ENCODE measurements around the gene ROS1. TPM values are rescaled to one million over a fixed set of nuclear protein-coding genes. Genes with fewer than 3 reads are reported as not detected.
A peak's percentile ranks its signal among the peaks of the same experiment; 100 is the strongest.

ROS1 gene
- total and polyA plus RNA-seq, 4 donors = under 0.01 TPM; not detected in 3

DNA sequence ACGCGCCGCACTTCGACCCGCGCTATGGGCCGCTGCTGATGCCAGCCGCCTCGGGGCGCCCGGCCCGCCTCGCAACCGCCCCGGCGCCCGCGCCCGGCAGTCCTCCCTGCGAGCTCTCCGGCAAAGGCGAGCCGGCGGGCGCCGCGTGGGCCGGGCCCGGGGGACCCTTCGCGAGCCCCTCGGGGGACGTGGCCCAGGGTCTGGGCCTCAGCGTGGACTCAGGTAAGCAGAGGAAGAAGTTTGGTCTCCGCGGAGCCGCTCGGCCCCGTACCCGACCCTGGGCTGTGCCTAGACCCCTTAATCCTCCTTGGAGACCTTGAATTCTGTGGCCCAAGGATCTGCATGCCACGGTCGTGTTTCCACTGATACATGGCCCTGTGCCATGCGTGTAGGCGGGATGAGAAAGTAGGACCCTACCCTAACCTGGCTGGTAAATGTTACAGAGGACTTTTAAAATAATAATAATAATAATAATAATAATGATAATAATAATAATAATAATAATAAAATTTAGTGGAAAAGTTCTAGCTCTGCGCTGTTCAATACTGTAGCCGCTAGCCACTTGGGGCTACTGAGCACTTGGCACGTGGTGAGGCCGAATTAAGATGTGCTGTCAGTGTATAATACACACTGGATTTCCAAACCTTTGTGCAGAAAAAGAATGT is 154.8 kb downstream of the ROS1 start (continued):
- TF ChIP-seq, protein P1, sequence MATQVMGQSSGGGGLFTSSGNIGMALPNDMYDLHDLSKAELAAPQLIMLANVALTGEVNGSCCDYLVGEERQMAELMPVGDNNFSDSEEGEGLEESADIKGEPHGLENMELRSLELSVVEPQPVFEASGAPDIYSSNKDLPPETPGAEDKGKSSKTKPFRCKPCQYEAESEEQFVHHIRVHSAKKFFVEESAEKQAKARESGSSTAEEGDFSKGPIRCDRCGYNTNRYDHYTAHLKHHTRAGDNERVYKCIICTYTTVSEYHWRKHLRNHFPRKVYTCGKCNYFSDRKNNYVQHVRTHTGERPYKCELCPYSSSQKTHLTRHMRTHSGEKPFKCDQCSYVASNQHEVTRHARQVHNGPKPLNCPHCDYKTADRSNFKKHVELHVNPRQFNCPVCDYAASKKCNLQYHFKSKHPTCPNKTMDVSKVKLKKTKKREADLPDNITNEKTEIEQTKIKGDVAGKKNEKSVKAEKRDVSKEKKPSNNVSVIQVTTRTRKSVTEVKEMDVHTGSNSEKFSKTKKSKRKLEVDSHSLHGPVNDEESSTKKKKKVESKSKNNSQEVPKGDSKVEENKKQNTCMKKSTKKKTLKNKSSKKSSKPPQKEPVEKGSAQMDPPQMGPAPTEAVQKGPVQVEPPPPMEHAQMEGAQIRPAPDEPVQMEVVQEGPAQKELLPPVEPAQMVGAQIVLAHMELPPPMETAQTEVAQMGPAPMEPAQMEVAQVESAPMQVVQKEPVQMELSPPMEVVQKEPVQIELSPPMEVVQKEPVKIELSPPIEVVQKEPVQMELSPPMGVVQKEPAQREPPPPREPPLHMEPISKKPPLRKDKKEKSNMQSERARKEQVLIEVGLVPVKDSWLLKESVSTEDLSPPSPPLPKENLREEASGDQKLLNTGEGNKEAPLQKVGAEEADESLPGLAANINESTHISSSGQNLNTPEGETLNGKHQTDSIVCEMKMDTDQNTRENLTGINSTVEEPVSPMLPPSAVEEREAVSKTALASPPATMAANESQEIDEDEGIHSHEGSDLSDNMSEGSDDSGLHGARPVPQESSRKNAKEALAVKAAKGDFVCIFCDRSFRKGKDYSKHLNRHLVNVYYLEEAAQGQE (IDR thresholded peaks at IDR 0.05) = no peak

DNA sequence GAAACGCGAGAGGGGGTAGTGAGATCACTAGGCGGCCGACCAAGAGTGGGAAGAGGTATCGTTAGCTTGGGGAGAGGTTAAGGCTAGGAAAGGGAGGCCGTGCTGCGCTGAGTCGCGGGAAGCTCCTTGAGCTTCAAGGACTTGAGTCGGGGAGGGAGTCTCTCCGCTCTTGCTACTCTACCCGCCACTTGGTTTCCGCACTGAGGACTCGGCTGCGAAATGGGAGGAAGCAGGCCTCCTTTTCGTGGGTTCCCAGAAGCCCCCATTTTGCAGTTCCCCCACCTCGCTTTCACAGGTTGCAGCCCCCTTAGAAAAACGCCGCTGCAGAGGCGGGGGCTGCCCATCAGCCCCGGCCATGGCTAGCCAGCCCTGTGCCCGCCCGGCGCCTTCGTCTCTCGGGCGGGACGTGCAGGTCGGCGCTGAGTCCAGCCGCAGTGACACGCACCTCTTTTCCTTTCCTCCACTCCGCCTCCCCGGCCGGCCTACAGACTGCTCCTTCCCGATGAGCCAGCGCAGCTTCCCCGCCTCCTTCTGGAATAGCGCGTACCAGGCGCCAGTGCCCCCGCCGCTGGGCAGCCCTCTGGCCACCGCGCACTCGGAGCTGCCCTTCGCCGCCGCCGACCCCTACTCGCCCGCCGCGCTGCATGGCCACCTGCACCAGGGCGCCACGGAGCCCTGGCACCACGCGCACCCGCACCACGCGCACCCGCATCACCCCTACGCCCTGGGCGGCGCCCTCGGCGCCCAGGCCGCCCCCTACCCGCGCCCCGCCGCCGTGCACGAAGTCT is 155.5 kb downstream of the ROS1 start:
- Histone ChIP-seq H3K4me3 (ENCODE audit: low read depth in 1 of 3, low read length in 3 of 3) (peak overlapping the region in 1 of 3 donors; percentile 34), H3K27me3 (ENCODE audit: control insufficient read depth in 4 of 4, insufficient read depth in 4 of 4, low read length in 3 of 4) (peaks cover 14 to 24% (median 18%) of the 10 kb centered on the region in 4 donors), H3K36me3 (ENCODE audit: control insufficient read depth in 4 of 4, insufficient read depth in 3 of 4, low read depth in 1 of 4, low read length in 3 of 4) (no peaks in the 10 kb centered on the region), H3K27ac (ENCODE audit: low read depth in 1 of 2, low read length in 2 of 2) (no peak overlapping the region), H3K9me3 (ENCODE audit: control insufficient read depth in 4 of 4, low read length in 3 of 4) (no peaks in the 10 kb centered on the region), H3K4me1 (ENCODE audit: control insufficient read depth in 4 of 4, insufficient read depth in 4 of 4, low read length in 3 of 4) (peaks cover 13 to 25% (median 20%) of the 10 kb centered on the region in 4 donors), H3K9ac (ENCODE audit: low read depth in 1 of 2, low read length in 2 of 2) (no peak overlapping the region)
- WGBS = 3% methylated on average over 74 of the region's 74 CpGs
- TF ChIP-seq RAD21 (IDR thresholded peaks at IDR 0.05) (no peak), HNF4A (conservative IDR thresholded peaks at IDR 0.05) (no peak), NR2F2 (IDR thresholded peaks at IDR 0.05) (no peak), GABPA (IDR thresholded peaks at IDR 0.05 in 1 of 2, conservative IDR thresholded peaks at IDR 0.05 in 1 of 2) (no peak), JUND (IDR thresholded peaks at IDR 0.05) (no peak), SP1 (IDR thresholded peaks at IDR 0.05) (no peak), HNF4G (IDR thresholded peaks at IDR 0.05) (no peak), RXRA (IDR thresholded peaks at IDR 0.05) (no peak), EGR1 (IDR thresholded peaks at IDR 0.05; ENCODE audit: low read depth in 2 of 2) (no peak), TAF1 (conservative IDR thresholded peaks at IDR 0.05) (no peak), YY1 (IDR thresholded peaks at IDR 0.05) (no peak)
- TF ChIP-seq, protein P2, sequence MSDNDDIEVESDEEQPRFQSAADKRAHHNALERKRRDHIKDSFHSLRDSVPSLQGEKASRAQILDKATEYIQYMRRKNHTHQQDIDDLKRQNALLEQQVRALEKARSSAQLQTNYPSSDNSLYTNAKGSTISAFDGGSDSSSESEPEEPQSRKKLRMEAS (IDR thresholded peaks at IDR 0.05) = no peak
- TF ChIP-seq, protein P3, sequence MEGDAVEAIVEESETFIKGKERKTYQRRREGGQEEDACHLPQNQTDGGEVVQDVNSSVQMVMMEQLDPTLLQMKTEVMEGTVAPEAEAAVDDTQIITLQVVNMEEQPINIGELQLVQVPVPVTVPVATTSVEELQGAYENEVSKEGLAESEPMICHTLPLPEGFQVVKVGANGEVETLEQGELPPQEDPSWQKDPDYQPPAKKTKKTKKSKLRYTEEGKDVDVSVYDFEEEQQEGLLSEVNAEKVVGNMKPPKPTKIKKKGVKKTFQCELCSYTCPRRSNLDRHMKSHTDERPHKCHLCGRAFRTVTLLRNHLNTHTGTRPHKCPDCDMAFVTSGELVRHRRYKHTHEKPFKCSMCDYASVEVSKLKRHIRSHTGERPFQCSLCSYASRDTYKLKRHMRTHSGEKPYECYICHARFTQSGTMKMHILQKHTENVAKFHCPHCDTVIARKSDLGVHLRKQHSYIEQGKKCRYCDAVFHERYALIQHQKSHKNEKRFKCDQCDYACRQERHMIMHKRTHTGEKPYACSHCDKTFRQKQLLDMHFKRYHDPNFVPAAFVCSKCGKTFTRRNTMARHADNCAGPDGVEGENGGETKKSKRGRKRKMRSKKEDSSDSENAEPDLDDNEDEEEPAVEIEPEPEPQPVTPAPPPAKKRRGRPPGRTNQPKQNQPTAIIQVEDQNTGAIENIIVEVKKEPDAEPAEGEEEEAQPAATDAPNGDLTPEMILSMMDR (IDR thresholded peaks at IDR 0.05; ENCODE audit: low read depth, low read length, missing input control) = no peak
- TF ChIP-seq, protein P4, sequence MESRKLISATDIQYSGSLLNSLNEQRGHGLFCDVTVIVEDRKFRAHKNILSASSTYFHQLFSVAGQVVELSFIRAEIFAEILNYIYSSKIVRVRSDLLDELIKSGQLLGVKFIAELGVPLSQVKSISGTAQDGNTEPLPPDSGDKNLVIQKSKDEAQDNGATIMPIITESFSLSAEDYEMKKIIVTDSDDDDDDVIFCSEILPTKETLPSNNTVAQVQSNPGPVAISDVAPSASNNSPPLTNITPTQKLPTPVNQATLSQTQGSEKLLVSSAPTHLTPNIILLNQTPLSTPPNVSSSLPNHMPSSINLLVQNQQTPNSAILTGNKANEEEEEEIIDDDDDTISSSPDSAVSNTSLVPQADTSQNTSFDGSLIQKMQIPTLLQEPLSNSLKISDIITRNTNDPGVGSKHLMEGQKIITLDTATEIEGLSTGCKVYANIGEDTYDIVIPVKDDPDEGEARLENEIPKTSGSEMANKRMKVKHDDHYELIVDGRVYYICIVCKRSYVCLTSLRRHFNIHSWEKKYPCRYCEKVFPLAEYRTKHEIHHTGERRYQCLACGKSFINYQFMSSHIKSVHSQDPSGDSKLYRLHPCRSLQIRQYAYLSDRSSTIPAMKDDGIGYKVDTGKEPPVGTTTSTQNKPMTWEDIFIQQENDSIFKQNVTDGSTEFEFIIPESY (IDR thresholded peaks at IDR 0.05) = no peak
- no peak for DNase-seq (ENCODE audit: low spot score)
